GM18508 (cell line): Measurements from ENCODE around the gene VSIG10L2.
"Not testable (repeated sequence)": the region's sequence is repeated elsewhere in the genome, so short reads cannot be mapped to it uniquely, and the experiment has no call there.

Experiments used
- ATAC-seq: cut with Tn5 transposase; IDR thresholded peaks from one replicate; pipeline ENCODE4 v1.9.1; 2021; ENCODE audit warnings: moderate number of reproducible peaks; ENCODE audit not compliant: insufficient read depth, unreplicated experiment

Gene VSIG10L2

DNA sequence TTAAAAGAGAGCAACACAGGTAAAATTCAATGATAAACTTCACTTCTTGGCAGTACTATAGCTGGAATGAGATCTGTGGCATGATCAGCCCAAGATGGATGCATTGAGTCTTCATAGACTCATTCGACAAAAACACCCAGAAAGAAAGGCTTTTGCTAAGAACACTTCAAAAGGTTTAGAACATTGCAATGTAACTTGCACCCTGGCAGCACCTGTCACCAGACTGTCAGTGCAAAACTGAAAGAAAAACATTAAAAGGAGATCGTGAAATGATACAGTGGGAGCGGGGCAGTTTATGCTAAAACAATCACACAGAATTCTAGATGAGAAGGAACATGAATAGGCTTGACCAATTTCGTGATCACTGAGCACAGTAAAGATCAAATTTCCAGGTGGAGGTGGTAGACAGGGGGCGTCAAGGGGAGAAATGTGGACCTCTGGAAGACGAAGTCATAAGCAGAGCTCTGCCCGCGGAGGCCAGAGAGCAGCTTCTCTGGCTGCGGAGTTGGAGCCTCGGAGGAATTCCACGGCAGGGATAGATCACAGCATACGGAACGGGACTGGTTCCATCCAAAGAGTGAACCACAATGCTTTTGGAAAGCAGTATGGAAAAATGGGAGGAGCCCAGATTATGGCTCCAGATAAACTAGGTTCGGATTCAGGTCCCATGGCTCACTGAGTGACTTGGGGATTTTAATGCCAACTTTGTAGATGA lies 11.9 kb downstream of the VSIG10L2 start:
- no peak for ATAC-seq

DNA sequence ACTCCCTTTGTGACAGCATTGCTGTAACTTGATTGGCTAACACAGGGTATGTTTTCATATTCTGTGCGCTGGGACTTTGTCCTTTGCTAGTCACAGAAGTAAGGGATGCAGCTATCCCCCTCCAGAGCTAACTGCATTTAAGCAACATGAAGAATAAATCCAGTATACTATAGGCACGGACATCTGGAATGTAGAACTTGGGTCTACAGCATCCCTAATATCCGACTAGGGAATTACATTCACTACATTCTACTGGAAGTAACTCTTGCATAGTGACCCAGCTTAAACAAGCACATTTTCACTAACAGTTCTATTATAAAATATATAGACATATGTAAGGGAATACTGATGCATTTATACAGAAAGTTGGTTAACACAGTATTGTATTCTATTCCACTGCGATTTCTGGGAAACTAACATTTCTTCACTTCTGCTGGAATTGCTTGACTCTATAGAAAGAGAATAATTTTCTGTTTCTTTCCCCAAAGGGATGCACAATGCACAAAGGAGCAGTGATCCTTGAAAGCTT lies 13.1 kb downstream of the VSIG10L2 start:
- ATAC-seq = no peak

- ATAC-seq = no peak
These were observed 13.7 kb downstream of the VSIG10L2 start for GRCh38 chr11:125959511-125959910.

GRCh38 chr11:125959931-125960330 lies 14.1 kb downstream of the VSIG10L2 start:
- no peak for ATAC-seq

DNA sequence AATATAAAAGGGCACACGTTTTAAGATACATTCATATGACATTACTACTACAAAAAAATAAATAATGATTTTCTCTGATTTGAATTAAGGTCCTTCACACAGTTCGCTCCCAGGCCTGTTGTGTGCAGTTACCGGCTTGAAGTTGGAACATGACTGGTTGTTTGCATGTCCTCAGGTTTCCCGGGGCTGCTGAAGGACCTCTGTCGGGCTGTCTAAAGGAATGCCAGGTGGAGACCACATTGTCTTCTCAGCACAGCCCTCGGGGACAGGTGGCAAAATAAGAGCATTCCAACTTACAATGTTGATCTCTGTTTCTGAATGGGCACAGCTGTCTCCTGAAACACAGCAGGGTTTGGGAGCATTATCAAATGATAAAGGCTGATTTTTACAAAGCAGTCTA lies 14.9 kb downstream of the VSIG10L2 start:
- ATAC-seq = no peak

DNA sequence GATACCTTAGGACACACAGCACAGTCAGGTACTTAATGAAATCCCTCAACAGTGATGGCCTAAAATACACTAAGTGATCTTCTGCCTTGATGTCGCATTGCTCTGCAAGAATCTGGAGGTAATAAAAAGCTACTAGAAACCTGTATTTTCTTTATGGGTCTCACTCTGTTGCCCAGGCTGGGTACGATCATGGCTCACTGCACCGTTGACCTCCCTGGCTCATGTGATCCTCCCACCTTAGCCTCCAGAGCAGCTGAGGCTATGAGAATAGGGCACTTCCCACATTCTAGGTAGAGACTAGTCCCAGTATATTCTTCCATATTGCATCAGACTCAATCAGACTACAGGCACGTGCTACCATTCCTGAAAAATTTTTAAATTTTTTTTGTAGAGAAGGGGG lies 21.7 kb downstream of the VSIG10L2 start:
- ATAC-seq = no peak

- no peak for ATAC-seq
These were observed 22.5 kb downstream of the VSIG10L2 start for GRCh38 chr11:125968354-125968753.

- ATAC-seq = no peak
These were observed 25.8 kb downstream of the VSIG10L2 start for GRCh38 chr11:125971618-125972017.

DNA sequence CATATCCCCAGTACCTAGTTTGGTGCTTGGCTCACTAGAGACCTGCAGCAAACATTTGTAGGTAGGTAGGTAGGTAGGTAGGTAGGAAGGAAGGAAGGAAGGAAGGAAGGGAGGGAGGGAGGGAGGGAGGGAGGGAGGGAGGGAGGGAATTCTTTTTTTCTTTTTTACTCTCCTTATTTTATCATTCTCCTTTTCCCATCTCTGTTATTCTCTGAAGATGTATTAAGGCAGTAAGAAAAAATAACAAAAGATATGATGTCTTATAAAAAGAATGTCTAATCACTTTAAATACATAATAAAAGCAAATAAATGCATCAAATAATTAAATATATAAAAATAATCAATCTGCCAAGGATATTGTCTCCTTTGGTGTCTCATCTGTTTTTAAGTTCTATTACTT lies 28.4 kb downstream of the VSIG10L2 start:
- no peak for ATAC-seq

GRCh38 chr11:125975634-125976033 lies 29.8 kb downstream of the VSIG10L2 start:
- no peak for ATAC-seq

DNA sequence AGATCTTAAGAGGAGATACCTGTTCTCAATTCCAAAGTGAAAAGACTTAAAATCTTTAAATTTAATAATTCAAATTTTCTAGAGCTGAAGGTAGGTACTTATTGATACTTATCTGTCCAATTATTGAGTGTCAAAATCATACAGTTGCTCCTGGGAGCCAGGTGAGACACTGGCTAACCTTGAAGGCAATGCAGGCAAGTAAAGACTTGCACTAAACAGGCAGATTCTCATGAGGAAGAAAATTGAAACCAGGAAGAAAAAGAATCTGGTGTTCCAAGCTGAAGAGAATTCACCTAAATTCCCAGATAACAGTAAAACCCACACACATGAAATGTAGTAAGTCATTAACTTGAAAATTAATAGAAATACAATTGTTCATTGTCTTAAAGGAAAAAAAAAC lies 30.3 kb downstream of the VSIG10L2 start:
- ATAC-seq = no peak

- no peak for ATAC-seq
These were observed 31.5 kb downstream of the VSIG10L2 start for GRCh38 chr11:125977333-125977732.

DNA sequence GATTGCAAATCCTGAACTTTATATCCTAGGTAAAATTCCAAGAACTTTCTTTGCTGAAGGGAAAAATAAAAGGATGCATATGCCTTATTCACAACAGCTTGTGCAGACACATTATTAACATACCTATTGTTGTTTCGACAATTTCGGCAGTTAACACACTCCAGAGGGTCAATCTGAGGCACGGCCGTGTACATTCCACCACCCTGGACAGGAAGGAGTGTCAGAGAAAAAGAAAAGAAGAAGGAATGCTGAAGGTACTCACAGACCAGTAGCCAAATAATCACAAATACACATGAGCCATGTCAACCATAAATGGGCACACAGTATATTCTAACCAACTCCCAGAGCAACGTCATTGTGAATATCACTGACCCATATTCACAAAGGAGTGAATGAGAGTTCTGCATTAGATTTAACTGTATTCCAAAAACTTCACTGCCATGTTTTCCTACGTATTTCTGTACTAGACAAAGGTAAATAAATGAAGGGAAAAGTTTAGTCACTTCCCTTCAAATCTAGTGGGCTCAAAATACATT lies 32.4 kb downstream of the VSIG10L2 start:
- ATAC-seq = no peak

DNA sequence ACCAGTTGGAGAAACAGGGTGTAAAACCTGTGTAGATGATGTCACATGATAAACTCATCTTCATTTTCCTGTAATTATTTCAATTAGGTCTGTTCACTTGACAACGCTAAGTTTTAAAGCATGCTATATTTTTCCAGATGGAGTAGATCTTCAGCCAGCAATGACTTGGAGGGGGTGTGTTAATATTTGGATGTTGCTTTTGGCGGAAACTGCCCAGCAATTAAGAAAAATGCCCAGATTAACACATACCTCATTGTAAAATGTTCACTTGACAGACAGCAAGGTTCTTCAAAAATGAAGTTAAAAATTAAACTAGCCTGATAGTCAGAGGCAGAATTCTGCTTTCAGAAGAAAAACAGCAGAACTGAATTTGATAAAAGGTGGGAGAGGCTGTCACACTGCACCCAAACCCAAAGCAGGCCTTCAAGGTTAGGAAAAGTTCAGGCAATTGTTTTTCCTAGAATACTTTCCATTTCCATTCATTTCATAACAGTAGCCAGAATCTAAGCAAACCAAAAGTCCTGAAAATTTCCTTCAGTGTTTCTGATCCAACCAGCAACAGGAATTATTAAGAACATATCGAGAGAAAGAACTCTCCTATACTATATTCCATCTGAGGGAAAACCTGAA lies 33.0 kb downstream of the VSIG10L2 start:
- no peak for ATAC-seq

- no peak for ATAC-seq
These were observed 33.7 kb downstream of the VSIG10L2 start for GRCh38 chr11:125979511-125979910.

- ATAC-seq = no peak
These were observed 34.6 kb downstream of the VSIG10L2 start for GRCh38 chr11:125980436-125980835.

DNA sequence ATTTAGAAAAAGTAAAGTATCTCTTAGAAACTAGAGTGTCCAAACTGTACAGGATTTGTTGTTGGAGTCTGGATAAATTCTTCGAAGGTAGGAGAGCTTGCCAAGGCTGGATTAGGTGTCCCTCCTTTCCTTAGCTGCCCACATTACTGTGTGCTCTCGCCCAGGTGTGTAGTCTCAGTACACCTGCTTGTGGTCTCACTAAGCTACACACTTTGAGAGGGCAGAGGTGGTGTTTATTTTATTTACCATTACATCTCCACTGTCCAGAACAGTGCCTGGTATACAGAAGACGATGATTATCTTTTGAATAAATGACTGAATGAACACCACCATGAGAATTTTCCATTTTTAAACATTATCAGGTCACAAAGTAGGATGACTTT lies 36.5 kb downstream of the VSIG10L2 start:
- no peak for ATAC-seq

DNA sequence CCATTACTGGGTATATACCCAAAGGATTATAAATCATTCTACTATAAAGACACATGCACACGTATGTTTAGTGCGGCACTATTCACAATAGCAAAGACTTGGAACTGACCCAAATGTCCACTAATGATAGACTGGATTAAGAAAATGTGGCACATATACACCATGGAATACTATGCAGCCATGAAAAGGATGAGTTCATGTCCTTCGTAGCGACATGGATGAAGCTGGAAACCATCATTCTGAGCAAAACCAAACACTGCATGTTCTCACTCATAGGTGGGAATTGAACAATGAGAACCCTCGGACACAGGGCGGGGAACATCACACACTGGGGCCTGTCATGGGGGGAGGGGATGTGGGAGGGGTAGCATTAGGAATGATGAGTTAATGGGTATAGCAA lies 40.1 kb downstream of the VSIG10L2 start:
- ATAC-seq = not testable (repeated sequence)

DNA sequence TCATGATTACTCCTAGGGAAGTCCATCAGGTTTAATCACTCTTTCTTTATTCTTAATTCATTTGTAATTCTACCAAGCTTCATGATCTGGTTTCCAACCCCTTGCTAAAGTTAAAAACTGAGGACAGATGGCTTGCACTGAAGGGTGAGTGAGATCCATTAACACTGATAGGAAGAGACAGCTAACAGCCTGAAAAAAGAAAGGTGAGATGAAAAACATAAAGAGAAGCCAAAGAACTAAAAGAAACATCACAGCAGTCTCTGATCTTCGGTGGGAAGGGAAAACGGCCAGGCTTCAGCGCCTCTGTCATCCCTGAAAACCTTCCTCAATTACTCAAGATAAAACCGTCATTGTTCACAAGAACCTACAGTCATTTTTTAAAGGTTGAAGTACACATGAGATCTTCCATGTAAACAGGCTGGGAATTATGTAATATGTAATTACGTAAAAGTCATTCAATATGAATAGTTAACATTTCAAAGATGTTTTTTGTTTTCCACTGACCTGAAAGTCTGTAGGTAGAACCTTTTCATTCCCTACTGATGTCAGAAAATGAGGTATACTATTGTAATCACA lies 41.3 kb downstream of the VSIG10L2 start:
- no peak for ATAC-seq

- ATAC-seq = no peak
These were observed 44.4 kb downstream of the VSIG10L2 start for GRCh38 chr11:125990244-125990643.

- no peak for ATAC-seq
These were observed 47.0 kb downstream of the VSIG10L2 start for GRCh38 chr11:125992893-125993292.
